Ovary (tissue), 3 donors: ENCODE measurements around the gene SPARC.

Experiments used
- CTCF ChIP-seq, 3 donors: fragments of 450-650 bp in 2 of 3; fragments of 200-600 bp in 1 of 3; IDR thresholded peaks; one replicate each; pipeline versions ENCODE4 v1.5.1 to v1.8.0; 2016 to 2022; ENCODE audit warnings: antibody characterized with exemption in 3 of 3, mild to moderate bottlenecking in 1 of 3
- POLR2A ChIP-seq: fragments of 450-650 bp; IDR thresholded peaks from one replicate; pipeline ENCODE4 v1.6.1; 2017; ENCODE audit warnings: antibody characterized with exemption, mild to moderate bottlenecking, moderate library complexity
- donor health status: DM: no; HTN: no; CAD: no.

GRCh38 chr5:151676314-151676712 is 10.4 kb downstream of the SPARC start:
- TF ChIP-seq POLR2A (no peak), CTCF (IDR thresholded peaks at IDR 0.05) (no peak)
